DND-41 (cell line): ENCODE results near the gene LIG1.

ENCODE experiments used
- EZH2 ChIP-seq: IDR thresholded peaks from 3 replicates; pipeline ENCODE4 v1.6.1; 2012; ENCODE audit warnings: borderline replicate concordance, low read depth, mild to moderate bottlenecking, moderate library complexity, low read length, inconsistent platforms; ENCODE audit not compliant: severe bottlenecking
- TF ChIP-seq, protein P1 (sequence below): IDR thresholded peaks from 2 replicates; pipeline ENCODE4 v1.5.1; 2012; ENCODE audit warnings: borderline replicate concordance, low read length, moderate library complexity, mild to moderate bottlenecking; ENCODE audit not compliant: poor library complexity, severe bottlenecking; ENCODE audit errors: extremely low read depth

DNA sequence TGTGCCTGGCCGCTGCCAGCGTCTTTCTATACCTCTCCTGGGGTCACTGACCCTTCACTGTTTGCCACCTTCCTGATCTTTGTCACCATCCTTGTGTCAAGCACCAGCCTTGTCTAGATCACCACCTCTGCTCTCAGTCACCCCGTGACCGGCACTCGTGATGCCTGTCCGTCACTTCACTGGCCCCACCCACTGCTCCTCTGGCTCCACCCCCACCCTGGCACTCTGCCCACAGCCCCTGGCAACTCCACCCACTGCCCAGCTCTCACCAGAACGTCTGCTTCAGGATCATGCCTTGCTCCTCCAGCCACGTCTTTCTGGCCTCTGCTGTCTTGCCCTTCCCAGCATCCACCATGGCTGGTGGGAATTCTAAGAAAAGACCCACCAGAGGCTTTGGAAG, 34.7 kb downstream of the LIG1 start:
- TF ChIP-seq, protein P1, sequence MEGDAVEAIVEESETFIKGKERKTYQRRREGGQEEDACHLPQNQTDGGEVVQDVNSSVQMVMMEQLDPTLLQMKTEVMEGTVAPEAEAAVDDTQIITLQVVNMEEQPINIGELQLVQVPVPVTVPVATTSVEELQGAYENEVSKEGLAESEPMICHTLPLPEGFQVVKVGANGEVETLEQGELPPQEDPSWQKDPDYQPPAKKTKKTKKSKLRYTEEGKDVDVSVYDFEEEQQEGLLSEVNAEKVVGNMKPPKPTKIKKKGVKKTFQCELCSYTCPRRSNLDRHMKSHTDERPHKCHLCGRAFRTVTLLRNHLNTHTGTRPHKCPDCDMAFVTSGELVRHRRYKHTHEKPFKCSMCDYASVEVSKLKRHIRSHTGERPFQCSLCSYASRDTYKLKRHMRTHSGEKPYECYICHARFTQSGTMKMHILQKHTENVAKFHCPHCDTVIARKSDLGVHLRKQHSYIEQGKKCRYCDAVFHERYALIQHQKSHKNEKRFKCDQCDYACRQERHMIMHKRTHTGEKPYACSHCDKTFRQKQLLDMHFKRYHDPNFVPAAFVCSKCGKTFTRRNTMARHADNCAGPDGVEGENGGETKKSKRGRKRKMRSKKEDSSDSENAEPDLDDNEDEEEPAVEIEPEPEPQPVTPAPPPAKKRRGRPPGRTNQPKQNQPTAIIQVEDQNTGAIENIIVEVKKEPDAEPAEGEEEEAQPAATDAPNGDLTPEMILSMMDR = no peak
- TF ChIP-seq EZH2 = no peak
